ENCODE data around the gene TASOR2.

The TASOR2 gene

GRCh38 chr10:5684318-5684970 lies at the start of gene TASOR2:
Gene TASOR2 (plus strand): TSS chr10:5684838. CDS start chr10:5720643, 35,805 bp downstream.
- peak; percentile 95 for DNase-seq

GRCh38 chr10:5634918-5635317 lies 49.7 kb upstream of the TASOR2 start:
- no peak for DNase-seq

GRCh38 chr10:5638494-5638893 lies 46.1 kb upstream of the TASOR2 start:
- no peak for DNase-seq

GRCh38 chr10:5639066-5639465 lies 45.6 kb upstream of the TASOR2 start:
- no peak for DNase-seq

- DNase-seq: no peak
Observed at GRCh38 chr10:5640036-5640435, 44.6 kb upstream of the TASOR2 start.

GRCh38 chr10:5640501-5640900 lies 44.1 kb upstream of the TASOR2 start:
- DNase-seq: no peak

GRCh38 chr10:5641501-5641900 lies 43.1 kb upstream of the TASOR2 start:
- DNase-seq: no peak

- no peak for DNase-seq
Observed at GRCh38 chr10:5643346-5644067, 41.1 kb upstream of the TASOR2 start.

- no peak for DNase-seq
Observed at GRCh38 chr10:5644930-5645329, 39.7 kb upstream of the TASOR2 start.

GRCh38 chr10:5645375-5645774 lies 39.3 kb upstream of the TASOR2 start:
- peak; percentile 35 for DNase-seq

- DNase-seq: no peak
Observed at GRCh38 chr10:5645944-5646617, 38.6 kb upstream of the TASOR2 start.

- DNase-seq: no peak
Observed at GRCh38 chr10:5647507-5648240, 37.0 kb upstream of the TASOR2 start.

- DNase-seq: no peak
Observed at GRCh38 chr10:5648494-5649457, 35.9 kb upstream of the TASOR2 start.

- no peak for DNase-seq
Observed at GRCh38 chr10:5649746-5650145, 34.9 kb upstream of the TASOR2 start.

- no peak for DNase-seq
Observed at GRCh38 chr10:5650664-5651387, 33.8 kb upstream of the TASOR2 start.

GRCh38 chr10:5651388-5651764 lies 33.3 kb upstream of the TASOR2 start:
- no peak for DNase-seq

GRCh38 chr10:5652746-5653145 lies 31.9 kb upstream of the TASOR2 start:
- no peak for DNase-seq

GRCh38 chr10:5654218-5654755 lies 30.4 kb upstream of the TASOR2 start:
- DNase-seq: no peak

GRCh38 chr10:5655121-5655520 lies 29.5 kb upstream of the TASOR2 start:
- DNase-seq: no peak

GRCh38 chr10:5656737-5657579 lies 27.7 kb upstream of the TASOR2 start:
- no peak for DNase-seq

Data from CD4-positive, alpha-beta T cell treated with Interferon gamma for 1 hour (primary cell).